HEK293 (cell line): ENCODE measurements around the gene PRRT1.
A peak's percentile ranks its signal among the peaks of the same experiment; 100 is the strongest.

Experiments used
- CTCF ChIP-seq: fragments of 450-650 bp; formaldehyde crosslinking; IDR thresholded peaks from 2 replicates; pipeline ENCODE4 v1.5.1; 2016; ENCODE audit warnings: missing biosample characterization, missing genetic modification characterization
- IKZF3 ChIP-seq: fragments of 450-650 bp; IDR thresholded peaks from 2 replicates; pipeline ENCODE4 v1.5.0; 2018; ENCODE audit warnings: missing biosample characterization, mild to moderate bottlenecking, missing genetic modification characterization, moderate library complexity
- PRDM10 ChIP-seq: fragments of 450-650 bp; formaldehyde crosslinking; IDR thresholded peaks from 2 replicates; pipeline ENCODE4 v1.5.1; 2016; ENCODE audit warnings: missing biosample characterization, missing genetic modification characterization
- RBAK ChIP-seq: fragments of 450-650 bp; formaldehyde crosslinking; IDR thresholded peaks from 2 replicates; pipeline ENCODE4 v1.5.1; 2016; ENCODE audit warnings: missing biosample characterization, missing genetic modification characterization
- TSHZ1 ChIP-seq: fragments of 450-650 bp; formaldehyde crosslinking; IDR thresholded peaks from 2 replicates; pipeline ENCODE4 v1.5.1; 2016; ENCODE audit warnings: missing biosample characterization, missing genetic modification characterization, borderline replicate concordance
- ZBTB48 ChIP-seq: fragments of 450-650 bp; formaldehyde crosslinking; IDR thresholded peaks from 2 replicates; pipeline ENCODE4 v1.5.1; 2016; ENCODE audit warnings: missing biosample characterization, missing genetic modification characterization
- ZBTB49 ChIP-seq: fragments of 450-650 bp; formaldehyde crosslinking; IDR thresholded peaks from 2 replicates; pipeline ENCODE4 v1.5.1; 2016; ENCODE audit warnings: missing biosample characterization, missing genetic modification characterization, low read depth
- ZFHX2 ChIP-seq: fragments of 450-650 bp; formaldehyde crosslinking; conservative IDR thresholded peaks from 2 replicates; pipeline ENCODE4 v1.5.1; 2016; ENCODE audit warnings: missing biosample characterization, missing genetic modification characterization
- ZFP3 ChIP-seq: fragments of 450-650 bp; formaldehyde crosslinking; IDR thresholded peaks from 2 replicates; pipeline ENCODE4 v1.5.1; 2016; ENCODE audit warnings: low read depth, missing biosample characterization, missing genetic modification characterization
- ZIC2 ChIP-seq: fragments of 450-650 bp; formaldehyde crosslinking; IDR thresholded peaks from 2 replicates; pipeline ENCODE4 v1.5.1; 2016; ENCODE audit warnings: missing biosample characterization, missing genetic modification characterization
- ZNF10 ChIP-seq: fragments of 450-650 bp; formaldehyde crosslinking; IDR thresholded peaks from 2 replicates; pipeline ENCODE4 v1.5.1; 2017; ENCODE audit warnings: missing biosample characterization, missing genetic modification characterization
- ZNF211 ChIP-seq: fragments of 450-650 bp; formaldehyde crosslinking; IDR thresholded peaks from 2 replicates; pipeline ENCODE4 v1.5.1; 2016; ENCODE audit warnings: low read depth, missing biosample characterization, missing genetic modification characterization
- ZNF266 ChIP-seq: fragments of 450-650 bp; formaldehyde crosslinking; IDR thresholded peaks from 2 replicates; pipeline ENCODE4 v1.5.1; 2016; ENCODE audit warnings: missing biosample characterization, missing genetic modification characterization, low read depth
- ZNF362 ChIP-seq: fragments of 450-650 bp; formaldehyde crosslinking; IDR thresholded peaks from 2 replicates; pipeline ENCODE4 v1.5.1; 2016; ENCODE audit warnings: missing biosample characterization, missing genetic modification characterization
- ZNF366 ChIP-seq: fragments of 450-650 bp; formaldehyde crosslinking; conservative IDR thresholded peaks from 2 replicates; pipeline ENCODE4 v1.5.1; 2016; ENCODE audit warnings: missing biosample characterization, missing genetic modification characterization
- ZNF473 ChIP-seq: fragments of 450-650 bp; formaldehyde crosslinking; IDR thresholded peaks from 2 replicates; pipeline ENCODE4 v1.5.1; 2017; ENCODE audit warnings: missing biosample characterization, missing genetic modification characterization
- ZNF544 ChIP-seq: fragments of 450-650 bp; formaldehyde crosslinking; IDR thresholded peaks from 2 replicates; pipeline ENCODE4 v1.5.0; 2017; ENCODE audit warnings: missing biosample characterization, missing genetic modification characterization
- ZNF600 ChIP-seq: fragments of 450-650 bp; formaldehyde crosslinking; IDR thresholded peaks from 2 replicates; pipeline ENCODE4 v1.5.1; 2016; ENCODE audit warnings: missing biosample characterization, missing genetic modification characterization
- ZNF624 ChIP-seq: fragments of 450-650 bp; formaldehyde crosslinking; IDR thresholded peaks from 2 replicates; pipeline ENCODE4 v1.5.1; 2017; ENCODE audit warnings: missing biosample characterization, missing genetic modification characterization
- ZNF654 ChIP-seq: fragments of 450-650 bp; formaldehyde crosslinking; IDR thresholded peaks from 2 replicates; pipeline ENCODE4 v1.5.1; 2016; ENCODE audit warnings: low read depth, missing biosample characterization, missing genetic modification characterization
- ZNF670 ChIP-seq: fragments of 450-650 bp; formaldehyde crosslinking; IDR thresholded peaks from 2 replicates; pipeline ENCODE4 v1.5.1; 2016; ENCODE audit warnings: missing biosample characterization, missing genetic modification characterization, low read depth
- ZNF776 ChIP-seq: fragments of 450-650 bp; formaldehyde crosslinking; IDR thresholded peaks from 2 replicates; pipeline ENCODE4 v1.5.0; 2017; ENCODE audit warnings: missing biosample characterization, missing genetic modification characterization, borderline replicate concordance
- ZNF777 ChIP-seq: fragments of 450-650 bp; formaldehyde crosslinking; IDR thresholded peaks from 2 replicates; pipeline ENCODE4 v1.5.1; 2017; ENCODE audit warnings: missing biosample characterization, missing genetic modification characterization, borderline replicate concordance
- ZNF792 ChIP-seq: fragments of 450-650 bp; formaldehyde crosslinking; IDR thresholded peaks from 2 replicates; pipeline ENCODE4 v1.5.1; 2016; ENCODE audit warnings: missing biosample characterization, missing genetic modification characterization
- ZSCAN16 ChIP-seq: fragments of 450-650 bp; formaldehyde crosslinking; IDR thresholded peaks from 2 replicates; pipeline ENCODE4 v1.5.1; 2016; ENCODE audit warnings: missing biosample characterization, missing genetic modification characterization
- ZSCAN5A ChIP-seq: fragments of 450-650 bp; formaldehyde crosslinking; IDR thresholded peaks from 2 replicates; pipeline ENCODE4 v1.5.1; 2016; ENCODE audit warnings: missing biosample characterization, missing genetic modification characterization

PRRT1 gene

GRCh38 chr6:32118782-32119628 is 32.7 kb downstream of the PRRT1 start (continued):
- TF ChIP-seq ZFP3 (tag by site-specific recombination): no peak
- TF ChIP-seq ZIC2 (tag by site-specific recombination): no peak
- no peak for TF ChIP-seq ZBTB48
- no peak for TF ChIP-seq ZNF600 (tag by site-specific recombination)
- no peak for TF ChIP-seq ZFHX2 (tag by site-specific recombination)
- TF ChIP-seq ZNF544 (tag by site-specific recombination): no peak
- TF ChIP-seq ZNF624 (tag by site-specific recombination): no peak
- no peak for TF ChIP-seq ZNF776 (tag by site-specific recombination)
- TF ChIP-seq ZNF10 (tag by site-specific recombination): no peak
- no peak for TF ChIP-seq ZNF362 (tag by site-specific recombination)
- TF ChIP-seq ZNF670 (tag by site-specific recombination): no peak
- TF ChIP-seq PRDM10 (tag by site-specific recombination): no peak
- TF ChIP-seq ZBTB49 (tag by site-specific recombination): no peak
- peak; percentile 87 for TF ChIP-seq CTCF (tag by site-specific recombination)
- no peak for TF ChIP-seq TSHZ1 (tag by site-specific recombination)
- no peak for TF ChIP-seq ZNF792 (tag by site-specific recombination)
- TF ChIP-seq RBAK (tag by site-specific recombination): no peak
- TF ChIP-seq ZSCAN5A: no peak
- TF ChIP-seq ZNF777 (tag by site-specific recombination): no peak
- no peak for TF ChIP-seq ZNF266 (tag by site-specific recombination)
- peak; percentile 77 for TF ChIP-seq ZNF654
- no peak for TF ChIP-seq ZNF473
- no peak for TF ChIP-seq ZSCAN16
- TF ChIP-seq IKZF3 (tag by site-specific recombination): peak; percentile 65
- no peak for TF ChIP-seq ZNF366 (tag by site-specific recombination)
- TF ChIP-seq ZNF211 (tag by site-specific recombination): 0 out of 2 replicates have a peak, but pooled peaks have one; percentile 12
